Thyroid gland (tissue), 4 donors: ENCODE results near the gene EXOSC10.

Experiments used
- CTCF ChIP-seq, 6 experiments: fragments of 200-600 bp in 3 of 6; fragments of 450-650 bp in 3 of 6; sonication (generic) in 3 of 6; IDR thresholded peaks; one replicate each; pipeline ENCODE4 v1.5.1; 2016 to 2019; ENCODE audit warnings: antibody characterized with exemption in 6 of 6, mild to moderate bottlenecking in 2 of 6, inconsistent platforms in 1 of 6, moderate library complexity in 1 of 6
- POLR2A ChIP-seq, 2 donors: fragments of 450-650 bp; IDR thresholded peaks; one replicate each; pipeline ENCODE4 v1.6.1; 2017; ENCODE audit warnings: antibody characterized with exemption in 2 of 2, mild to moderate bottlenecking in 2 of 2, moderate library complexity in 1 of 2

- TF ChIP-seq CTCF (IDR thresholded peaks at IDR 0.05) (no peak), POLR2A (IDR thresholded peaks at IDR 0.05) (no peak)
Measured at GRCh38 chr1:11132563-11133293, 33.1 kb upstream of the EXOSC10 start.
